HG03378 (cell line): ENCODE measurements around the gene MLH1.
"Not testable (repeated sequence)": the region's sequence is repeated elsewhere in the genome, so short reads cannot be mapped to it uniquely, and the experiment has no call there.

Experiments
- ATAC-seq: cut with Tn5 transposase; IDR thresholded peaks from one replicate; pipeline ENCODE4 v1.9.1; 2021; ENCODE audit warnings: mild to moderate bottlenecking, moderate library complexity; ENCODE audit not compliant: unreplicated experiment

MLH1 gene

DNA sequence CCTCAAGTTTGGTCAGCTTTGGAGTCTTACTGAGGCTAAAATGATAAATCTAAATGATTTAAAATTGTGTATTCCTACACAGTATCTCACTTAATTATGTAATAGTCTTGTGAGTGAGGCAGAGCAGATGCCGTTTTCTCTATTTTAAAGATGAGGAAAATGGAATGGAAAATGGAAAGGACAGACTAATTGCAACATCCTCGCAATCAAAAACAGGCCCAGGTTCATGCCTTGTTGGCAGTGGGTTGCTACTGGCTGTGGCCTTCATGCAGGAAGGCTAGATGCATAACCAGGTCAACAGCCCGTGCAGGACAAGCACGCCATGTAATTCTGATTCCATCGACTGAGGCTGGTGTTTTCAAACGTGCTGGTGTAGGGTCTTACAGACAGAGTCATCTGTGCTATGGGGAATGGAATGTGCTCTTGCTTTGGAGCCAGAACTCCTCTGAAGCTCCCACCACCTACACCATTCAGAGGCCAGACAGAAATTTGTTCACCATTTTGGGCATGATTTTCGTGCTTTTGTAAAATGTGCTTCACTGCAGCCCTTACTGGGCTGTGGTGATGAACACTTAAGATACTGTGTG is 37.9 kb downstream of the MLH1 start:
- no peak for ATAC-seq

DNA sequence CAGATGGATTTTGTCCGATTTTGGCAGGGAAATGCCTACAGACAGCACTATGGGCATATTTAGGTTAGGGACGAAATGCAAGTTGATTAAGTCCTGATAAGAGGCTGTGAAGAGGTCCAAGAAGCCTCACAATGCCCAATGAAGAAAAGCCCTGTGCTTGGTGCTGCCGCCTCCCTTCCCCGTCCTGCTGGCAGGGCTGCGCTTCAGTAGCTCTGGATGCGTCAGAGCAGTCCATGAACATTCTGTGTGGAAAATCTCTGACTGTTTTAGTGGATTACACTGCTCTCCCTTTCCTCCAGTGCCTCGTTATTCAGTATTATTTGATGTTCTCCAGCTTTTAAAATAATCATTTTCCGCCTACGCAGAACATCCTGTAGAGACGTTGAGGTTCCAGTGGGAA is 39.6 kb downstream of the MLH1 start:
- ATAC-seq = no peak

DNA sequence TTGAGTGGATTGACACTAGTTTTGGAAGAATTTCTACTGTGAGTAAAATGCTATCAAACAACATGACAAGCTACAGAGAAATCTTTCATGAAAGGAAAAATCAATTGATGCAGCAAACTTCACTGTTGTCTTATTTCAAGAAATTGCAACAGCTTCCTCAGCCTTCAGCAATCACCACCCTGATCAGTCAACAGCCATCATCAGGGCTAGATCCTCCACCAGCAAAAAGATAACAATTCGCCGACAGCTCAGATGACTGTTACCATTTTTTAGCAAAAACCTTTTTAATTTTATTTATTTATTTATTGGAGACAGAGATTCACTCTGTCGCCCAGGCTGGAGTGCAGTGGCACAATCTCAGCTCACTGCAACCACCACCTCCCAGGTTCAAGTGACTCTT is 44.0 kb downstream of the MLH1 start:
- no peak for ATAC-seq

DNA sequence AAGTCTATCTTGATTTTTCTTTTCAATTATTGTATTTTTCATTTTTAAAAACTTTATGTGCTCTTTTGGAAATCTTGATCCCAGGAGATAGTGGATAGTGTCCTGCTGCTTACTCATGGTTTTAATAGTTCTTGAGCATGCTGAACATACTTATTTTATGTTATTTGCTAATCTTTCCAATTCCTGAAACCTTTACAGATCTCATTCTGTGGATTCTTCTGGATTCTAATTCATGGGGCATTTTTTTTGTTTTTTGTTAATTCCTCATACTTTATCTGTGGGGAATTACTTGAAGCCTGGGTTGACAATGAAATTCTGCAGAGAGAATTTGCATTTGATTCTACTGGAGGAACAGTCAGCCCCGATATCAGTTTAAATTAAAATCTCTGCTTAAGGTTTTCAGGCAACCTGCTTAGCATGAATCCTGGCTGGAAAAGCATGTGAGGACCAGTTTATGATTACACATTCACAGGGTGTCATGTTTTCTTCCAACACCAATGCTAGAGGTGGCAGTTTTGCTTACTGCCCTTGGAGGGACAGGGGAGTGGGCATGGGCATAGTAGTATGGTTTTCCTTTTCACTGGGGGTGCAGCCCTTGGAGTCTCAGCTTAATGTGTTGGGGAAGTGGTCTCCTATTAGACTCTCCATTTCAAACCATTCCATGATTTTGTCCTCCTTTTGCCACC is 46.0 kb downstream of the MLH1 start:
- ATAC-seq = no peak

DNA sequence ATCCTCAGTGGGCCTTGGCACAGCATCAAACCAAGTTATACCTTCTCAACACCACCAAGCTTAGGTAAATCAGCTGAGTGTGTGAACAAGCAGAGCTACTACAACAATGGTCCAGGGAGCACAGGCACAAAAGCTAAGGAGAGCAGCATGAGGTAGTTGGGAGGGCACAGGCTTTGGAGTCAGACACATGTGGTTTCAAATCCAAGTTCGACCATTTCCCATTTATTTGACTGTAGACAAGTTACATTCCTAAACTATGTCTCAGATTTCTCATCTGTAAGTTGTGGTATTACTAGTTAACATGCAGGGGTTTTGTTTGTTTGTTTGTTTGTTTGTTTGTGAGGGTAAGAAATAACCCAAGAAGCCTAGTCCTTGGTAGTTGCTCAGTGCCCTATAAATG is 46.9 kb downstream of the MLH1 start:
- ATAC-seq = no peak

DNA sequence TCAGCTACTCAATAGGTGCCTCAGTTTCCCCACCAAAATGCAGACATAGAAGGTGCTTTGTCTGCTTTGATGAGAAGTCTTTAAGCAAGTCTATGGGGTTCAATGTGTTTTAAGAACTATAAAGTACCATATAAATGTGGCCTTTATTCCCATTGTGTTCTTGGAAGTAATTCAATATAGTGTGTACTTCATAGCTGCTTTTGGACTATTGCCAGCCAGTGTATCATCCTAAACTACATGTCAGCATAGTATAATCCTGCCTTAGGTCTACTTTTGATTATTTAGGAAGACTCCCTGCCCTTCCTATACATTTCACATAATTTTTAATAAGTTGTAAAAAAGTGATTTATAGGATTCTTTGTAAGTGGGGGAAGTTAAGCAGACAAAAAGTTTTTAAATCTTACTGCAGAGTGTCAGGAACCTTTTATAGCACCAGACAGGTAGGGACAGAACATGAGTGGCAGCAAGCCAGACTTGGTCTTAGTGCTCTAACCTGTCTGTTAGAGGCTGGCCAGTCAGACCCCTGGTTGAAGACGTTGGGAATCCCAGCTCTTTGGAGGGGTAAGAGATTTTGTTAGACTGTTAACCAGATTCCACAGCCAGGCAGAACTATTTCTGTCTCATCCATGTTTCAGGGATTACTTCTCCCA is 48.4 kb downstream of the MLH1 start:
- no peak for ATAC-seq

DNA sequence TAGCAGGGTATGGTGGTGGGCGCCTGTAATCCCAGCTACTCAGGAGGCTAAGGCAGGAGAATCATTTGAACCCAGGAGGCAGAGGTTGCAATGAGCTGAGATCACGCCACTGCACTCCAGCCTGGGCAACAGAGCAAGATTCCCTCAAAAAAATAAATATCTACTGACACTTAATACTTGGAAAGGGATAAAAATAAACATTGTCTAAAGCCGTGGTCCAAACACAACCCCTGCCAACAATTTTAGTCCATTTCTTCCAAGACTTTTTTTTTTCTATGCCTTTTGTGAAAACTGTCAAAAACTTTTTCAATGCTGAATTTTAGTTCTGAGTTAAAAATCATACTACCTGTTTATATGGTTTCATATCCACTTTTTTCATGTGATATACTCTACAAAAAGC is 49.4 kb downstream of the MLH1 start:
- not testable (repeated sequence) for ATAC-seq

DNA sequence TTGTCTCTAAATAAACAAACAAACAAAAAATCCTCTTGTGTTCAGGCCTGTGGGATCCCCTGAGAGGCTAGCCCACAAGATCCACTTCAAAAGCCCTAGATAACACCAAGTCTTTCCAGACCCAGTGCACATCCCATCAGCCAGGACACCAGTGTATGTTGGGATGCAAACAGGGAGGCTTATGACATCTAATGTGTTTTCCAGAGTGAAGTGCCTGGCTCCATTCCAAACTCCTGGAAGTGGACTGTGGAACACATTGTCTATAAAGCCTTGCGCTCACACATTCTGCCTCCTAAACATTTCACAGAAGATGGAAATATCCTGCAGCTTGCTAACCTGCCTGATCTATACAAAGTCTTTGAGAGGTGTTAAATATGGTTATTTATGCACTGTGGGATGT is 57.0 kb downstream of the MLH1 start:
- ATAC-seq = no peak

DNA sequence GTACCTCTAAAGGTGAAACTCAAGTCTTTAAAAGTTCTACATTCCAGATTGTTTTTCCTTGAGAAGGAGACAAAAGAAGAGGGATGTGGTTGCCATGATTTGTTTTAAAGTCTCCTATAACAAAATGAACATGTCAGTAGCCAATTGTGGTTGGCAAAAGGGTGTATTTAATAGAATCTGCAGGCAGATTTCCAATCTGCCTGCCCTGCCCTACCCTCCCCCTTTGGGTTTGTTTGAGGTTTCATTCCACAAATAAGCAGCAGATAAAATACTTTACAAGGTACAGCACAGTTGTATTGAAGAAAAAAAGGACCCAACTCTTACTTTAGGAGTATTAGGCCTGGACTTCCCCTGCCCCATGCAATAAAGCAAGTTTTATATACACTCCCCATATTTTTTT is 59.5 kb downstream of the MLH1 start:
- ATAC-seq = no peak

DNA sequence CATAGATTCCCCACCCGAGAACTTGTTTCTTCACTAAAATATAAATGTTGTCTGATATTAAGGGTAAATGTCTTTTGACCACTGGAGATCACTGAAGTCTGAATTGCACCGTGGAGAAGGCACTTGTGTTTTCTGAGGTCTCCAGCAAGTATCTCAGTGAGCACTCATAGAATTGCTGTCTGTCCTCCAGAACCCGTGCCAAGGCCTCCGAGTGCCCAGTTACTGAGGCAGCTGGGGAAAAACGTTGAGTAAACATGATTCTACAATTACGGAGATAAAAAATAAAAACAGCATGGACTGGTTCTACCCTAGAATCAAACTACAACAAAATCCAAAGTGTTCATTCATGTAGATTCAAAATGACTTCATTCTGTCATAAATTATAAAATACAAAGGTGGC is 60.0 kb downstream of the MLH1 start:
- ATAC-seq = no peak

DNA sequence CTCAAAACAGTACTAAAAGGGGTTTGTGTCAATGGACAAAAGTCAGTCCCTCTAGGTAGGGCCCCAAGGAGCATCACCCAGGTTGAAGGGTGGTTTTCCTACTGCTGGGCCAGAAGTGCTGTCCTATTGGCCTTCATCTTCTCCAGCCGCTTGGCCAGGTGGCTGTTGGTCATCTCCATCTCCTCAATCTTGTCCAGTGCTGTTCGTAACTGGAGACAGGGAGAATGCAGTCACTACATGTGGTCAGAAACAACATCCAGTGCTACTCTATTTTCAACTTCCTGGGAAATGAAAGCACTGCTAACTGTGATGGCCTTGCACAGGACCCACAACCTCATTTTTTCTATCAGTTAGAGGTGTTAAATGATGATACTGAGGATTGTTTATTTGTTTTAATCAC is 60.4 kb downstream of the MLH1 start:
- ATAC-seq = no peak

DNA sequence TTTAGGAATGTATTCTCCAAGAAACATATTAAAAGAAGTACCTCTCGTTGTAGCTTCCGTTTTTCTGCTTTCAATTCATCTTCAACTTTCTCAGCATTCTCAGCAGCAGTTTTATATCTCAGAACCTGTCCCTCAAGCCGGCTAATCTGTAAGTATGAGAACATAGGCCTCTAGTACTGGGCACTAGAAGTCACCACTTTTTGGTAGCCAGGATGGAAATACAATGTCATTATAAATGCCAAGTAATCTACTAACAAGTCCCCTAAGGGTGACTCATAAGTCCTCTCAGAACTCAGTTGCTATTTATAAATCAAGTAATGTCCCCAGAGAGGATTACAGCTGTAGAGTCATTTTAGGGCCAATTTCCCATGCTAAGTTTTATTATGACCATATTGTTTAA is 61.1 kb downstream of the MLH1 start:
- ATAC-seq = peak; percentile 97

DNA sequence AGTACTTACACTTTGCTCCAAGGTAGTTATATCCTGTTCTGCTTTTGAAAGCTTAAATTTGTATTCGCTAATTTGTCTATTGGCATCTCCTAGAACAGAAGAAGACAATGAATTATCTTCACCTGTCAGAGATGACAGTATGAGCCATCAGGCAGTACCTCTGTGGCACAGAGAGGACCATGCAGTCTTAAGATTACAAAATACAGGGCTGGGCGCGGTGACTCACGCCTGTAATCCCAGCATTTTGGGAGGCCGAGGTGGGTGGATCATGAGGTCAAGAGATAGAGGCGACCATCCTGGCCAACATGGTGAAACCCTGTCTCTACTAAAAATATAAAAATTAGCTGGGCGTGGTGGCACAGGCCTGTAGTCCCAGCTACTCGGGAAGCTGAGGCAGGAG is 61.8 kb downstream of the MLH1 start:
- ATAC-seq = not testable (repeated sequence)

DNA sequence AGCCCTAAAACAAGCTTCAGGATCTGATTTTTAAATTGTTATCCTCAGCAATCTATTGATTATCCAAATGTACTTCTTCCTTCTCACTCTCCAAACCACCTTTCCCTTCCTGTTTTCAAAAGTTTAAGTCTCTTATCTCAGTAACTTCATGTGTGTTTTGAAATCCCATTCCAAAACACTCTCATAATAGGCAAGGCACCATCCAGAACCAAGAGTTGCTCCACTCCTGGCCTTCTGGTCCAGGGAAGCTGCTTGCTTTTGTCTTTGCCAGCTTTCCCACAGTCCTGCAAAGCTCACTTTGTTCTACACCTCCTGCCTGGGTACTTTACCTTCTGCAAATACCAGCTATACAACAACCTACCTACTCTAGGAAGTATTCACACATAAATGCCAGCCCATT is 63.5 kb downstream of the MLH1 start:
- no peak for ATAC-seq

DNA sequence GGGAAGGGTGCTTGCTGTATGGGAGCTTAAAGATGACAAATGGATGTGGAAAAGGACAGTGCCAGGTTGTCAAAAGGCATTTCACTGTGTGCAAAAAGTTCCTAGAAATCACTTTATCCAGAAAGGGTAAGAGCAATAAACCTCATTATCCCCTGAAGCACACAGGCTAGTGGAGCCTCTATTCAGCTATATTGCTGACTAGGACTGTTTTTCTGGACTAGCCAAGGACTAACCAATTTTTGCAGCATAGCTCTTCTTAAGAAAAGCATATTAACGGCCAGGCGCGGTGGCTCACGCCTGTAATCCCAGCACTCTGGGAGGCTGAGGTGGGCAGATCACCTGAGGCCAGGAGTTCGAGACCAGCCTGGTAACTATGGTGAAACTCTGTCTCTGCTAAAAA is 64.8 kb downstream of the MLH1 start:
- no peak for ATAC-seq

DNA sequence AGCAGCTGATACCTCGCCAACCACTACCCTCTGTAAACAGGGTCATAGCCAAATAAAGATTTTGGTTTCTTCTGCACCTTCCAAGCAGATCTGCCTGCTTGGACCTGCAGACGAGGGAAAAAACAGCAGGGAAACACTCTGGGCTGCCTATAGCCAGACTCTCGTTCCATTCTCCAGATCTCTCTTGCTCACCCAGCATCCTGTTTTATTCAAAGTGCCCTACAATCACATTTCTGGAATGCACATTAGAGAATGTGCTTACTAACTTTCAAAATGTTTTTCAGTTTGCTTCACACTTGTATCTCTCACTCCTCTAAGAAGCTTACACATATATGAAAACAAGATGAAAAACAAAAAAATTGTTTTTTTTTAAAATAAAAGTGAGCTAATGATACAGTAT is 71.4 kb downstream of the MLH1 start:
- no peak for ATAC-seq

DNA sequence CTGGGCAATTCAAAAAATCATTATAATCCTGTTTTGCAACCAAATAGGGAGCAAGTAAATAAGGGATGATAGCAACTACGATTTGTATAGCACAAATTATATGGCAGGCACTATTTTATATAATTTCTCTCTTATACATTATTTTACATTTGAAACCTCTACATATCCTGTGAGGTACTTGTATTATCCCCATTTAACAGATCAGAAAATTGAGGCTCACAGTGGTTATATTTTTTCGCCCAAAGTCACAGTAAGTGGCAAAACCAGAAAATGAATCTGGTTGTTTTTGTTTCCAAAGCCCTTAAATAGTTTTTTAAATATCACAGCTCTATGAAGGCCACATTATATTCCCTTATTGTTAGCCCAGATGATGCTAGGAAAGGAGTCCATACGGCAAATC is 74.3 kb downstream of the MLH1 start:
- no peak for ATAC-seq

DNA sequence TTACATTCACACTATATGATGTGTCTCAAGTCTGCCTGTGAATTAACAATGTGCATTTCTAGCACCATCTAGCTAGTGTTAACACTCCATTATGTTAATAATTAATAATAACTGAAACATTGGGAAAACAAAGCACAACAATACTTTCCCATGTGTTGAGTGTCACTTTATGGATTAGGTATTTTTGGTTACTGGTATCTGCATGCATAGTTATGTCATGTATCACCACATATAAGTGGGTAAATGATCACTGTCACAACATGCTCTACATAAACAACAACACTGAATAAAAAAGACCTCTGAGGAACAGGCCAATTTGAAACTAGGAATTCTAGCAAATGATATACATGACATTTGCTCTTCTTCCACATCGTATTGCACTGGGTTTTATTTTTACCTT is 74.7 kb downstream of the MLH1 start:
- ATAC-seq = no peak

DNA sequence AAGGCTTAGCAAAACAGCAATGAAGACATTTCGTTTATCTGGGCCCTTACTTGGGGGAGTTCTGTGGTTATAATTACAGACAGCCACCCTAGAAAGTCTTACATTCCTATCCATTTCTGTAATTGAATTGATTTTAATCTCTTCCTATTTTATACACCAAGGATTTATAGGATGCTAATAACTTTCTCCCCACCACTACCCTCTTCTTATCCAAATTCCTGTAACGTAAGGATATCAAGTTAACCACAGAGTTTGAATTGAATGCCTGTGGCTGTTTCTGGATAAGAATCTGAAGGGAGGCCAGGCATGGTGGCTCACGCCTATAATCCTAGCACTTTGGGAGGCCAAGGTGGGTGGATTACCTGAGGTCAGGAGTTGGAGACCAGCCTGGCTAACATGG is 78.6 kb downstream of the MLH1 start:
- ATAC-seq = no peak

DNA sequence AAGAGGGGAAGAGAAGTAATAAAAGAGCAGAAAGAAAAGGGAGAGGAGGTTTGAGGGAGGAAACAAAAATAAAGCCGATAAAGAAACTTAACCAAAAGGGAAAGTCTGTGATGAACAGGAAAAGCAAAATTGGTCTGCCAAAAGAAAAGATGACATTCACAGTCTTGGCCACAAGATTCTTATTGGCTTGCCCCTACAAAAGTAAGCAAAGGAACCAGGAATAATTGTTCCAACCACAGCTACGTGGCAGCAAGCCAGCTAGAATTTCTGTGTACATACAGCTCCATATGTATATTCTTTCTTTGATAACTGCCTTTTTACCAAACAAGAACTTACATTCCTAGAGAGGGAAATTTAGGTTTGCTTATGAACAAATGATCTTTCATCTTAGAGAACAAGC is 79.6 kb downstream of the MLH1 start:
- no peak for ATAC-seq

DNA sequence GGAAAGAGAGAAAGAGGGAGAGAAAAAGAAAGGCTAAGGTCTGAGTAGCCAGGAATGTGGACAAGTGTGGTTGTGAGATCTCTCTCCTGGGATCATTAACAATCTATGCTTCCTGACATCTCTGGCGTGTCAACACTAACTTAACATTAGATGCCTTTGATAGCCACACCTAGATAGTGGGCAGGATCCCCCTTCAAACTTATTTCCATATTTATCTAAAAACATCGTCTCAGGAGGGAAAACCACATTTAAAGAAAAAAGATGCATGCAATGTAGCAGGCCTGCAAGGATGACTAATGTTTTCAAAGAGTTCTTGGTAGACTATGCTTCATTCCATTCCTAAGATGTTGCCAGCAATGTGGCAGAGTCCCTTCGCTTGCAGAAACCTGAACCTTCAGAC is 80.9 kb downstream of the MLH1 start:
- ATAC-seq = no peak

DNA sequence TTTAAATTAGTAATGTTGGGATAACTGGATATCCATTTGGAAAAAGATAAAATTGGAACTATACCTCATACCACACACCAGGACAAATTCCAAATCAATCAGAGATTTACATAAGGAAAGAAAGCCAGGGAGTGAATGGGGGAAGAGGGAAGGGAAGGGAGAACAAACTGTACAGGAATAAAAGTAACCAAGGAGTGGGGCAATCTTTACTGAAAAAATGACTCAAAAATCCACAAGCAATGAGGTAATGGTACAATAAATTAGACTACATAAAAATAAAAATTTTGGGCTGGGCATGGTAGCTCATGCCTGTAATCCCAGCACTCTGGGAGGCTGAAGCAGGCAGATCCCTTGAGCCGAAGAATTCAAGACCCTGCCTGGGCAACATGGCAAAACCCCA is 82.6 kb downstream of the MLH1 start:
- no peak for ATAC-seq

DNA sequence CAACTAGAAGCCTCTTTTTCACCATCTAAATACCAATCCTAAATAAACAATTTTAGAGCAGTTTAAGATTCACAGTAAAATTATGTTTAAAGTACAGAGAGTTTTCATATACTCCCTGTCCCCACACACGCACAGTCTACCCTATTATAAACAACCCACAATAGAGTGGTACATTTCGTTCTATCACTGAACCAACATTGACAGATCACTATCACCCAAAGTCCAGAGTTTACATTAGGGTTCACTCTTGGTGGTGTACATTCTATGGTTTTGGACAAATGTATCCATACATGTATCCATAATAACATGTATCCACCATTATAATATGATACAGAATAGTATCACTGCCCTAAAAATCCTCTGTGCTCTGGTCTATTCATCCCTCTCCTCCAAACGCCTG is 89.0 kb downstream of the MLH1 start:
- ATAC-seq = no peak
